HTERT RPE-1 (cell line): ENCODE data around the gene PPP1R26.
"Not testable (repeated sequence)": the region's sequence is repeated elsewhere in the genome, so short reads cannot be mapped to it uniquely, and the experiment has no call there.

Experiments
- in situ Hi-C: fragments of 300-500 bp; cut with MboI; formaldehyde crosslinking; loops from 4 replicates; pipeline ENCODE4 v1.14.3; 2020; ENCODE audit warnings: low sequenced_read_pairs

Gene PPP1R26, protein sequence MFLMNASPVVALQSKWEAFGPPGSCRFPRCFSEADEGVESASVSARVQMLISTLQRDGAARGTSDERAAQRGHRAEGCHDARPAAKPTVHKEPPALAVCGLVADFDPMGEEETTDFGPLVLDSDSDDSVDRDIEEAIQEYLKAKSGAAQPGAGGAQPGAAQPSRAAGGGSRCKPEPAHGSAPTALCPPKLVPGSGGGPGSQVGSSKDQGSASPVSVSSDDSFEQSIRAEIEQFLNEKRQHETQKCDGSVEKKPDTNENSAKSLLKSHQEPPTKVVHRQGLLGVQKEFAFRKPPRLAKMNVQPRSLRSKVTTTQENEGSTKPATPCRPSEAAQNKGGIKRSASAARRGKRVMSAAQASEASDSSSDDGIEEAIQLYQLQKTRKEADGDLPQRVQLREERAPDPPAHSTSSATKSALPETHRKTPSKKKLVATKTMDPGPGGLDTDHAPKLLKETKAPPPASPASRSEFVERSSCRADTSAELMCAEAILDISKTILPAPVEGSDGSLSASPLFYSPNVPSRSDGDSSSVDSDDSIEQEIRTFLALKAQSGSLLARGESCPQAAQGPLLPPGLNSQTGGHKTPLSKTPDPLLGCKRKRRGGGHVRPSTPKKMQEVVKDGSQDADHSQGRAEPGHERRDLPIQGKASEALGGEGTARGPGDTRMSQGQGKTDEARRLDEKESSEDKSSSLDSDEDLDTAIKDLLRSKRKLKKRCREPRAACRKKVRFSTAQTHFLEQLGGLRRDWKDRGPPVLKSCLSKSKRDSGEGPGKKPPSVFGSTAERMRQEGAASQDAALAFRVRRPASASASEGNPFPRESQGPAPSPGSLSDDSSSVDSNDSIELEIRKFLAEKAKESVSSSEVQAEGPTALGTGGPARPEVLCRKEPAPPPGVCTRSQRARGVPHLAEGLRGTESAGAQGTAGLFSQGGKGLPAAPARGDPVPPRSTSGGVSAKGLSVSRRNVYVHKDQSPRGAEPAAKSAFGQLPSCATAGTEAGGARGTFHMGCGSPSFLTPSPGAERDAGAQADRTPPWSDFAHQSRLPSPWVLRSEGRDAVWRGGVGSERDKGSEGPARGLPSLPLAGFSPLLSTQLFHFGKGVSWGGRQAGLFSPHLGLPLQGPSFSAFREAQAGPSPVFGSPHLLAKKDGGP (N-terminal part only)

GRCh38 chr9:135479469-135480052 is at the start of gene PPP1R26:
Gene PPP1R26, plus strand, starts transcription at chr9:135479782. Its CDS starts 4,729 bp downstream, at chr9:135484511.
- in situ Hi-C loops = no loop called here

GRCh38 chr9:135437259-135437658 is 42.3 kb upstream of the PPP1R26 start:
- in situ Hi-C loops = no loop called here

GRCh38 chr9:135437696-135438095 is 41.9 kb upstream of the PPP1R26 start:
- in situ Hi-C loops = not testable (repeated sequence)

DNA sequence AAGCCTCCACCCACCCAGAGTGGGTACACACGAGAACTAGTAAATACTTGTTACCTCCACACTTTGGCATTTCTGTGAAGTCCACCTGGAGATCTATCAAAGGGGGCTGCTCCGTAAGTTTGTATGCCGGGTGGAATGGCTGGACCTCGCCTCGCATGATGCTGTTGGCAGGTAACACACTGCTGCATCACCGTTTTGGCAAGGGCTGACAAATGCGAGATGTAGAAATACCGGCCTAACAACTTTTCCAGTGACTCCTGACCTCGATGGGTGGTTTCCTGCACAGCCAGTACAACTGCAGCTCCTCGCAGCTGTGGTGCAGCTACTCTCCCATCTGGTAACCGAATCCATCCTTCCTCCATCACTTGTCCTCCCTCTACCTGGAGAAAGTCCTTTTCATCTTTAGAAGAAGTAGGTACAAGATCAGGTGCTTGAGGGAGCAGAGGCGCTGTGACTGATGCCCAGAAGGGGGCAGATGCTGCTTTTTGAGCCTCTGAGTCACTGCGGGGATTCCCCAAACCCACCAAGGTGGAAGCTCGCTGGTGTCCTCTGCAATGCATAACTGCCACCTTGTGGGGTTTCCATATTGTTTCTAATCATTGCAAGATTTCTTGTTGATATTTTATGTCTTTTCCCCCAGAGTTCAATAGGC is 40.9 kb upstream of the PPP1R26 start:
- in situ Hi-C loops = not testable (repeated sequence)

DNA sequence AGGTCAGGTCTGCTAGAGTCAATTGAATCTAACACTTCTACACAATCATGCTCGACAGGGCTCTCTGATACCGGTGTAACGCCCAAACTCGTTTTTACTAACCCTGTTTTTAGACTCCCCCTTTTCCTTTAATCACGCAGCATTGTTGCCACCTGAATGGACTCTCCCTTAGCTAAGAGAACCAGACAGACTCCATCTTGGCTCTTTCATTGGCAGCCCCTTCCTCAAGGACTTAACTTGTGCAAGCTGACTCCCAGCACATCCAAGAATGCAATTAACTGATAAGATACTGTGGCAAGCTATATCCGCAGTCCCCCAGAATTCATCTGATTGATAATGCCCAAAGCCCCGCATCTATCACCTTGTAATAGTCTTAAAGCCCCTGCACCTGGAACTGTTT is 40.1 kb upstream of the PPP1R26 start:
- in situ Hi-C loops = not testable (repeated sequence)

GRCh38 chr9:135439916-135440315 is 39.7 kb upstream of the PPP1R26 start:
- in situ Hi-C loops = no loop called here

GRCh38 chr9:135440620-135441019 is 39.0 kb upstream of the PPP1R26 start:
- in situ Hi-C loops = no loop called here

DNA sequence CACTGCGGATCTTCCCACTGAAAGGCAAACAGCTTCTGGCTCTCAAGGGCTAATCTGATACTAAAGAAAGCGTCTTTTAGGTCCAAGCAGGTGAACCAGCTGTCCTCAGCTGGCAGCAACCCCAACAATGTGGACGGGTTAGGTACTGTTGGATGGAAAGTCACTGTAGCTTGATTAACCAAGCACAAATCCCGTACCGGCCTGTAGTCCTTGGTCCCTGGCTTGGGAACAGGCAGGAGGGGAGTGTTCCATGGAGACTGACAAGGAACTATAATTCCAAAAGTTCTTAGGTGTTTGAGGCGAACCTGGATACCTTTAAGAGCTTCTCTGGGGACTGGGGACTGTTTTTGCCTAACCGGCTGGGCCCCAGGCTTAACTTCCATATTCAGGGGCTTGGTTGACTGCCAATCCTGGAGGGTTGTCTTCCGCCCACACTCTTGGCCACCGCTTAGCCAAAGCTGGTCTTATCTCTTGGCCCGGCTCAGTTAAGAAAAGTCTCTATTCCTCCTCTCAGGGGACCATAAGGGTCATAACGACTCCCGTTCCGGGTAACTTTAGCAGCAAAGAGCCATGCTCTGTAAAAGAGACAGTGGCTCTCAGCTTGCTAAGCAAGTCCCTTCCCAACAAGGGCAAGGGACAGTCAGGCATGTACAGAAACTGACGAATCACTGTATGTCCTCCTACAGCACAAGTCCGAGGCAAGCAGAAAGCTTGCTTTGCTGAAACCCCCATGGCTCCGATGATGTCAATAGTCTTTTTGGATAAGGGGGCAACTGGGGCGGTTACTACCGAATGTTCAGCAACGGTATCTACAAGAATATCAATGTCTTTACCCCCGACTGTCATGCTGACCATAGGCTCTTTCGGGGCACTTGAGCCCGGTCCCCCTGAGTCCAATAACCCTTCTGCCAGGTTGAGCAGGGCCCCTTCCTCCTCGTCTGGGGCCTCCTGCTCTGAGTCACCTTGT is 38.2 kb upstream of the PPP1R26 start:
- in situ Hi-C loops = not testable (repeated sequence)

GRCh38 chr9:135442075-135442474 is 37.5 kb upstream of the PPP1R26 start:
- in situ Hi-C loops = no loop called here

DNA sequence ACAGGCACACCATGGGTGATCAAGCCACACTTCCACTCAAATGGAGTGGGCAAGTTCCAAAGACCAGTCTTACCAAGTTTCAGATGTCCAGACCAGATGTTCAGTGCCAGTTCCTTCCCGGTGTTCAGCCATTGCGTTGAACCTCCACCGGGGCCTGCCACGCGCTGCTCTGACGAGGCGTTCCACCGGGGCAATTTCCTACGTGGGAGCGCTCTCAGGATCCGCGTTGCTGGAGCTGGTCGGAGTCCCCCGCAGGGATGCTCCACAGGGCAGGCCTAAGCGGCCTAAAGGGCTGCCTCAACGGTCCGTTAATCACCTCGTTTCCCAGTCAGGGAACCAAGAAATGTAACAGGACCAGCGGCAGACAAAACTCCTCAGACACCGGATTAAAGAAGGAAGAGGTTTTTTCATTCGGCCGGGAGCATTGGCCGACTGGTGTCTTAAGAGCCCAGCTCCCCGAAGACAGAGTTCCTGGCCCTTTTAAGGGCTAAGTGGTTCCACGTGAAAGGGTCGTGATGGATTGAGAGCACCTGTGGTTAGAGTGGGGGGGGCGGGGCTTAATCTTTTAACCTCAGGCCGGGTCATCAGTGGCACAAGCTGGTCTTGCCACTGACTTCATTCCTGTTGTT is 35.7 kb upstream of the PPP1R26 start:
- in situ Hi-C loops = no loop called here

DNA sequence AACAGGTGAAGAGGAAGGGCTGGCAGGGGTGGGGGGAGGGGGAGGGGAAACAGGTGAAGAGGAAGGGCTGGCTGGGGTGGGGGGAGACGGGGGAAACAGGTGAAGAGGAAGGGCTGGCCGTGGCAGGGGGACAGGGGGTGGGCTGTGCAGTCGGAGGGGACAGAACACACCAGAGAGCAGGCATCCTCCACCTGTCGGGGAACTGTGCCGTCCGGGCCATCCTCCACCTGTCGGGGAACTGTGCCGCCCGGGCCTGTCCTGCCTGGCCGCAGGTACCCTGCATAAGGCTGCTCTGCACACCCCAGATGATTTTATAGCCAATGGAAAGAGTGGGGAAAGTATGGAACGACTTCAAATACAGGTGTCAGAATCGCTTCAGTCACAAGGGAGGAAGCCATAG is 32.5 kb upstream of the PPP1R26 start:
- in situ Hi-C loops = no loop called here

- in situ Hi-C loops = no loop called here
These were observed 30.9 kb upstream of the PPP1R26 start for GRCh38 chr9:135448663-135449100.

GRCh38 chr9:135449532-135449931 is 30.1 kb upstream of the PPP1R26 start:
- in situ Hi-C loops = not testable (repeated sequence)

DNA sequence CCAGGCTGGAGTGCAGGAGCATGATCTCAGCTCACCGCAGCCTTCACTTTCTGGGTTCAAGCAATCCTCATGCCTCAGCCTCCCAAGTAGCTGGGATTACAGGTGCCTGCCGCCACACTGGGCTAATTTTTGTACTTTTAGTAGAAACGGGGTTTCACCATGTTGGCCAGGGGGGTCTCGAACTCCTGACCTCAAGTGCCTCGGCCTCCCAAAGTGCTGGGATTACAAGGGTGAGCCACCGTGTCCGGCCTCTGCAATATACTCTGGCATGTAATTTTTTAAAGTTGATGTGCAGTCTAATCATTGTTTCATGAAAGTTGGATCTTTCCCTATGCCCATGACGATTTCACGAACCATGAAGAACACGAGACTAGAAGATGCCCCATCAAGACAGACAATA is 28.6 kb upstream of the PPP1R26 start:
- in situ Hi-C loops = no loop called here

DNA sequence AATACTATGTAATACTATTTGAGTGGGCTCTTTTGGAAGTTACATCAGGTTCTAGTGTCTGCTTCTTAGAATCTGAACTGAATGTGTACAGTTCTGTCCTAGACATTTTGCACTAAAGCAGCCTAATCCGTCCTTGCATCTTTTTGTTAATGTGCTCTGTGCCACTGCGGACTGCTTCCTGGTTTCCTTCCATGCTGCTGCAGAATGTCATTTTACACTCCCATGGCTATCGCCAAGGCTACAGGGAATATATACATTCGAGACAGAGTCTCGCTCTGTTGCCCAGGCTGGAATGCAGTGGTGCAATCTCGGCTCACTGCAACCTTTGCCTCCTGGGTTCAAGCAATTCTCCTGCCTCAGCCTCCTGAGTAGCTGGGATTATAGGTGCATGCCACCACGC is 27.7 kb upstream of the PPP1R26 start:
- in situ Hi-C loops = not testable (repeated sequence)

DNA sequence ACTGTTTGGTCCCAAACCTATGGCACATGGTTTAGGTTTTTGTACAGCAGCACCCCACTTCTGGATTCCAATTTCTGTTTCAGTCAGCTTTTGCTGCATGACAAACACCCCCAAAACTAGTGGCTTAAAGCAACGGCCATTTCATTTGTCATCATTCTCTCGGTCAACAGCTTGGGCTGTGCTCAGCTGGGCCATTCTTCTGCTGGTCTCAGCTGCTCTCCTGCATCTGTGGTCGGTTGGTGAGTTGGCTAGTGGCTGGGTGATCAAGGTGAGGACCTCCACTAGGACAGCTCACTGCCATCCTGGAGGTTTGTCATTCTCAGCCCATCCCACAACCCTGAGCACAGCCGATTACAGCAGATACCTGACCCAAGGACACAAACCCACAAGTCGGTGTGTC is 24.8 kb upstream of the PPP1R26 start:
- in situ Hi-C loops = no loop called here

DNA sequence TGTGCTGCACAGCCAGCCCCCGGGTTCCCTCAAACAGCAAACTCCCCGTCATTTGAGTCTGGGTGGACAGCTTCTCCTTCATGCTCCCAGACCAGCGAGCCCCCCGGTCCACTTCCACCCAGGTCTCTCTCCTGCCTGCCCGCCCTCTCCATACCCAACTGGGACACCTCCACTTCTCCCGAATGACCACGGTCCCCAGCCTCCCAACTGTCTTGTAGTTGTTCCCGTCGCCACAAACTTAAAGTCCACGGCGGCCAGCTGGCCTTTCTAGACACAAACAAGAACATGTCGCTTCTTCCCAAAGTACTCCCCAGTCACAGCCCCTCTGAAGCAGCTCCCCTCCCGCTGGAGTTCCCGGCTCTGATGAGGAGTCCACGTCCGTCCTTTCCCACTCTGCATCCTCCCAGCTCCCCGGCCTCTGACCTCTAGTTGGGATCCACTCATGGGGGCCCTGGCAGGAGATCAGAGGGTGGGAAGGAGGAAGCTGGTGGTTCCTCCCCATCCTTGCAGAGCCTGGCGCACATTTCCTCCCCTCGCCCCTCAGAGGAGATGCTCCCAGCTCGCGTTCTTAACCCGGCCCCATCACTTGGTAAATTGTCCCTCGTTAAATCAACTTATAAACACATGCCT is 24.1 kb upstream of the PPP1R26 start:
- in situ Hi-C loops = no loop called here

GRCh38 chr9:135456436-135457104 is 23.0 kb upstream of the PPP1R26 start:
- in situ Hi-C loops = no loop called here
